ENCODE data around the gene SLC22A25. TPM values are rescaled to one million over a fixed set of nuclear protein-coding genes. Genes with fewer than 3 reads are reported as not detected.

SLC22A25 gene
- total RNA-seq, 2 donors from 2014 or later = not detected

GRCh38 chr11:63229815-63230214 lies 13.6 kb downstream of the SLC22A25 start:
- intact Hi-C loops (cut with DNase I) = no loop called here
- 20% methylated on average over 1 of the region's 1 CpG for WGBS
- Histone ChIP-seq H3K9me3 (no peaks in the 10 kb centered on the region), H3K27ac (no peak overlapping the region), H3K4me3 (no peak overlapping the region), H3K4me1 (replicated peaks) (no peaks in the 10 kb centered on the region), H3K27me3 (replicated peaks; ENCODE audit: insufficient read depth) (no peaks in the 10 kb centered on the region), H3K36me3 (no peaks in the 10 kb centered on the region)
- DNase-seq (ENCODE audit: low spot score) = no peak
- TF ChIP-seq POLR2A (IDR thresholded peaks at IDR 0.05) (no peak), CTCF (IDR thresholded peaks at IDR 0.05) (no peak), POLR2AphosphoS5 (IDR thresholded peaks at IDR 0.05) (no peak)

- intact Hi-C loops (cut with DNase I) = no loop called here
- Histone ChIP-seq H3K27ac (no peak overlapping the region), H3K27me3 (replicated peaks; ENCODE audit: insufficient read depth) (no peaks in the 10 kb centered on the region), H3K4me1 (replicated peaks) (no peaks in the 10 kb centered on the region), H3K4me3 (no peak overlapping the region), H3K36me3 (no peaks in the 10 kb centered on the region), H3K9me3 (no peaks in the 10 kb centered on the region)
- TF ChIP-seq POLR2A (IDR thresholded peaks at IDR 0.05) = no peak
- no peak for TF ChIP-seq POLR2AphosphoS5 (IDR thresholded peaks at IDR 0.05)
- no peak for TF ChIP-seq CTCF (IDR thresholded peaks at IDR 0.05)
- WGBS = 76% methylated on average over 2 of the region's 2 CpGs
- DNase-seq (ENCODE audit: low spot score) = no peak
Observed at GRCh38 chr11:63227521-63228107, 15.8 kb downstream of the SLC22A25 start.

GRCh38 chr11:63226488-63227114 lies 16.8 kb downstream of the SLC22A25 start:
- no peaks in the 10 kb centered on the region for H3K4me1 ChIP-seq (replicated peaks)
- DNase-seq (ENCODE audit: low spot score) = no peak
- intact Hi-C loops (cut with DNase I) = no loop called here
- 91% methylated on average over 1 of the region's 1 CpG for WGBS
- H3K36me3 ChIP-seq = no peaks in the 10 kb centered on the region
- no peak overlapping the region for H3K27ac ChIP-seq
- no peaks in the 10 kb centered on the region for H3K9me3 ChIP-seq
- H3K4me3 ChIP-seq = no peak overlapping the region
- H3K27me3 ChIP-seq (replicated peaks; ENCODE audit: insufficient read depth) = no peaks in the 10 kb centered on the region
- TF ChIP-seq CTCF (IDR thresholded peaks at IDR 0.05) (no peak), POLR2AphosphoS5 (IDR thresholded peaks at IDR 0.05) (no peak), POLR2A (IDR thresholded peaks at IDR 0.05) (no peak)

GRCh38 chr11:63214093-63214492 lies 29.3 kb downstream of the SLC22A25 start:
- Histone ChIP-seq H3K36me3 (no peaks in the 10 kb centered on the region), H3K27me3 (replicated peaks; ENCODE audit: insufficient read depth) (no peaks in the 10 kb centered on the region), H3K9me3 (no peaks in the 10 kb centered on the region), H3K4me3 (no peak overlapping the region), H3K4me1 (replicated peaks) (no peaks in the 10 kb centered on the region), H3K27ac (no peak overlapping the region)
- DNase-seq (ENCODE audit: low spot score) = no peak
- WGBS = 55% methylated on average over 4 of the region's 4 CpGs
- TF ChIP-seq POLR2AphosphoS5 (IDR thresholded peaks at IDR 0.05) (no peak), POLR2A (IDR thresholded peaks at IDR 0.05) (no peak)
- intact Hi-C loops (cut with DNase I) = no loop called here

GRCh38 chr11:63212742-63213141 lies 30.7 kb downstream of the SLC22A25 start:
- TF ChIP-seq POLR2AphosphoS5 (IDR thresholded peaks at IDR 0.05) = no peak
- TF ChIP-seq POLR2A (IDR thresholded peaks at IDR 0.05) = no peak
- TF ChIP-seq CTCF (IDR thresholded peaks at IDR 0.05) = peak; percentile 9 to 58 (median 44)
- H3K4me3 ChIP-seq = no peak overlapping the region
- intact Hi-C loops (cut with DNase I) = no loop called here
- no peak overlapping the region for H3K27ac ChIP-seq
- DNase-seq (ENCODE audit: low spot score) = no peak
- no peaks in the 10 kb centered on the region for H3K27me3 ChIP-seq (replicated peaks; ENCODE audit: insufficient read depth)
- no peaks in the 10 kb centered on the region for H3K9me3 ChIP-seq
- no peaks in the 10 kb centered on the region for H3K36me3 ChIP-seq
- 1% methylated on average over 2 of the region's 2 CpGs for WGBS
- H3K4me1 ChIP-seq (replicated peaks) = no peaks in the 10 kb centered on the region

Measured in prostate gland (tissue), 2 donors.